Endometrium (tissue), 2 donors: ENCODE results near the gene HIVEP3.

Experiments used
- FAIRE-seq: peaks from 2 replicates; lab custom pipeline; 2012; peaks lifted over from hg19 to GRCh38; lab: Jason Lieb, UNC
- donor health status: control.
- donor health status: control.

Gene HIVEP3

GRCh38 chr1:41681331-41682098, 237.2 kb downstream of the HIVEP3 start:
- no peak for FAIRE-seq

- FAIRE-seq, result no peak
These were observed 238.7 kb downstream of the HIVEP3 start for GRCh38 chr1:41679994-41680393.

- no peak for FAIRE-seq
These were observed 239.2 kb downstream of the HIVEP3 start for GRCh38 chr1:41679531-41679930.

GRCh38 chr1:41678111-41678878, 240.4 kb downstream of the HIVEP3 start:
- no peak for FAIRE-seq

GRCh38 chr1:41677620-41678019, 241.1 kb downstream of the HIVEP3 start:
- FAIRE-seq, result no peak

GRCh38 chr1:41675401-41675800, 243.3 kb downstream of the HIVEP3 start:
- FAIRE-seq, result no peak

GRCh38 chr1:41674522-41674921, 244.2 kb downstream of the HIVEP3 start:
- no peak for FAIRE-seq

GRCh38 chr1:41673806-41674205, 244.9 kb downstream of the HIVEP3 start:
- no peak for FAIRE-seq

GRCh38 chr1:41673378-41673777, 245.3 kb downstream of the HIVEP3 start:
- FAIRE-seq, result no peak

GRCh38 chr1:41672641-41673361, 245.9 kb downstream of the HIVEP3 start:
- no peak for FAIRE-seq

GRCh38 chr1:41672173-41672572, 246.5 kb downstream of the HIVEP3 start:
- no peak for FAIRE-seq

GRCh38 chr1:41671116-41671755, 247.5 kb downstream of the HIVEP3 start:
- no peak for FAIRE-seq

- no peak for FAIRE-seq
These were observed 248.3 kb downstream of the HIVEP3 start for GRCh38 chr1:41670217-41670957.

GRCh38 chr1:41668967-41669366, 249.8 kb downstream of the HIVEP3 start:
- FAIRE-seq, result no peak

- FAIRE-seq, result no peak
These were observed 250.6 kb downstream of the HIVEP3 start for GRCh38 chr1:41668054-41668660.

GRCh38 chr1:41666981-41667631, 251.6 kb downstream of the HIVEP3 start:
- FAIRE-seq, result no peak

- FAIRE-seq, result no peak
These were observed 252.5 kb downstream of the HIVEP3 start for GRCh38 chr1:41665962-41666917.

GRCh38 chr1:41664861-41665640, 253.7 kb downstream of the HIVEP3 start:
- FAIRE-seq, result no peak
